Common myeloid progenitor, CD34-positive (primary cell): ENCODE results near the gene UPB1.
A peak's percentile ranks its signal among the peaks of the same experiment; 100 is the strongest.

Experiments
- CTCF ChIA-PET: fragments of 350-600 bp; sonication (Branson Sonifier 250); formaldehyde crosslinking; loops from one replicate; lab custom pipeline; 2021; ENCODE audit warnings: antibody characterized with exemption; lab: Charles Lee
- POLR2A ChIA-PET: fragments of 350-600 bp; sonication (Branson Sonifier 250); formaldehyde crosslinking; loops from one replicate; lab custom pipeline; 2021; ENCODE audit warnings: antibody characterized with exemption; lab: Charles Lee
- DNase-seq, 3 donors: peaks; one replicate each; pipeline versions ENCODE4 v3.0.0 to v3.0.0-alpha.2; 2013
- H3K27ac ChIP-seq, 2 experiments: 1 replicate in 1 of 2; 2 replicates in 1 of 2; pipeline ENCODE4 v1.7.0; 2013; ENCODE audit warnings: inconsistent platforms in 2 of 2, low read length in 2 of 2, mild to moderate bottlenecking in 2 of 2, low read depth in 1 of 2, moderate library complexity in 1 of 2; ENCODE audit not compliant: severe bottlenecking in 2 of 2, insufficient read depth in 1 of 2, poor library complexity in 1 of 2
- H3K27me3 ChIP-seq, 5 experiments: replicated peaks in 2 of 5; 1 replicate in 3 of 5; 2 replicates in 2 of 5; pipeline versions ENCODE4 v1.6.1 to v1.7.0; 2013; ENCODE audit warnings: low read length in 4 of 5, mild to moderate bottlenecking in 2 of 5, moderate library complexity in 2 of 5, inconsistent platforms in 1 of 5; ENCODE audit not compliant: insufficient read depth in 5 of 5, control insufficient read depth in 4 of 5
- H3K36me3 ChIP-seq, 4 experiments: 1 replicate in 2 of 4; 2 replicates in 2 of 4; pipeline versions ENCODE4 v1.6.1 to v1.7.0; 2013; ENCODE audit warnings: low read length in 3 of 4, control low read depth in 1 of 4, mild to moderate bottlenecking in 1 of 4; ENCODE audit not compliant: control insufficient read depth in 4 of 4, insufficient read depth in 4 of 4
- H3K4me1 ChIP-seq, 4 experiments: 1 replicate in 3 of 4; 2 replicates in 1 of 4; pipeline versions ENCODE4 v1.6.1 to v1.7.1; 2013; ENCODE audit warnings: low read length in 3 of 4, mild to moderate bottlenecking in 3 of 4, control low read depth in 1 of 4, inconsistent platforms in 1 of 4, moderate library complexity in 1 of 4; ENCODE audit not compliant: control insufficient read depth in 4 of 4, insufficient read depth in 4 of 4; ENCODE audit errors: control extremely low read depth in 1 of 4
- H3K4me3 ChIP-seq, 7 experiments: 1 replicate in 4 of 7; 2 replicates in 3 of 7; pipeline versions ENCODE4 v1.5.1 to v1.7.0; 2013; ENCODE audit warnings: mild to moderate bottlenecking in 7 of 7, low read length in 6 of 7, moderate library complexity in 6 of 7, inconsistent platforms in 2 of 7, low read depth in 2 of 7, control low read depth in 1 of 7; ENCODE audit not compliant: insufficient read depth in 4 of 7, control insufficient read depth in 1 of 7; ENCODE audit errors: extremely low read depth in 1 of 7
- H3K9me3 ChIP-seq, 5 experiments: 1 replicate in 4 of 5; 2 replicates in 1 of 5; pipeline versions ENCODE4 v1.6.1 to v1.7.1; 2013; ENCODE audit warnings: low read length in 4 of 5, mild to moderate bottlenecking in 2 of 5, inconsistent platforms in 1 of 5, low read depth in 1 of 5, moderate library complexity in 1 of 5; ENCODE audit not compliant: control insufficient read depth in 4 of 5, insufficient read depth in 2 of 5; ENCODE audit errors: control extremely low read depth in 1 of 5
- WGBS: methylation state at CpG from one replicate; pipeline ENCODE4 v1.1.5; 2013; ENCODE audit not compliant: insufficient coverage; 5-methylcytosine and 5-hydroxymethylcytosine counted together

Gene UPB1

DNA sequence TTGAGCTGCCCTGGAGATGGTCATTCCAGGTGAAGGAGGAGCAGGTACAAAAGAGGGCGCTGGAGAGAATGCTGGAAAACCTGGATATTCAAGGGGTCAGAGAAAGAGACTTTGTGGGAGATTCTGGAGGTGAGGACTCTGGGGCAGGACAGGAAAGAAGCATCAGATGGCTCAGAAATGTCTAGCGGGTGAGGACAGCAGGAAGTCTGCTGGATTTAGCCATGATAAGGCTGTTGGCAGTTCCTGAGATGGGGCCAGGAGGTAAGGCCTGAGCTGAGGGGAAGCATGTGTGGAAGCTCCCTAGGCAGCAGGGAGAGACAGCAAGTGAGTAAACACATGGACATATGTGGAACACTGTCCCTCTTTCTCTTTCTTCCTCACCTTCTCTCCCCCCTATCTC, 1.5 kb downstream of the UPB1 start:
- CTCF ChIA-PET = interaction anchor here (0.6 to 2.9 kb wide), 8 partner anchors 11 to 105 kb away, joined by 3 to 13 read pairs (median 3); partner anchors contain the start of gene ADORA2A
- Histone ChIP-seq H3K27me3 (peaks cover 0 to 32% (median 18%) of the 10 kb centered on the region in 5 experiments), H3K9me3 (peaks cover 0 to 10% (median 0%) of the 10 kb centered on the region in 5 experiments), H3K36me3 (no peaks in the 10 kb centered on the region), H3K4me3 (no peak overlapping the region), H3K4me1 (peaks cover 6 to 31% (median 21%) of the 10 kb centered on the region in 4 experiments), H3K27ac (no peak overlapping the region)
- no peak for DNase-seq
- POLR2A ChIA-PET = interaction anchor here (0.6 kb wide), 1 partner anchor 16 kb away, joined by 3 read pairs; no protein-coding TSS in a partner anchor
- 83% methylated on average over 2 of the region's 2 CpGs for WGBS

DNA sequence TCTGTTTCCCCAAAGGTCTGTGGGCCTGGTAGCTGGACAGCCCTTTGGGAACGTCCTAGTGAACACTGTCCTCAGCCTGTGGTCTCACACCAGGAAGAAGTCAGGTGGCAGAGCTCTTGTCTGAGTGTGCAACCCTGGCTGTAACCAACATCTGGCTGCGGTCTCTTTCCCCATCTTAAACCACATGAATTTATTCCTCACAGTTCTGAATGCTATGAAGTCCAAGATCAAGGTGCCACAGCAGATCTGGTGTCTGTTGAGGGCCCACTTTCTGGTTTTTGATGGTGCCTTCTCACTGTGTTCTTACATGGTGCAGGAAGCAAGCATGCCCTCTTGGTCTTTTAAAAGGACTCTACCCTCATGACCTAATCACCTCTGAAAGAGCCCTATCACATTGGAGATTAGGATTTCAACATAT, 2.7 kb downstream of the UPB1 start:
- Histone ChIP-seq H3K36me3 (no peaks in the 10 kb centered on the region), H3K4me1 (peaks cover 8 to 36% (median 23%) of the 10 kb centered on the region in 4 experiments), H3K27me3 (peaks cover 0 to 29% (median 17%) of the 10 kb centered on the region in 5 experiments), H3K4me3 (no peak overlapping the region), H3K27ac (no peak overlapping the region), H3K9me3 (peaks cover 0 to 10% (median 0%) of the 10 kb centered on the region in 5 experiments)
- ChIA-PET POLR2A (interaction anchor here (0.5 to 1.1 kb wide), 2 partner anchors 76 to 209 kb away, joined by 3 read pairs; no protein-coding TSS in a partner anchor), CTCF (interaction anchor here (1.0 to 2.9 kb wide), 7 partner anchors 10 to 76 kb away, joined by 3 to 13 read pairs (median 7); partner anchors contain the start of gene ADORA2A)
- peak in 2 of 3 donors; percentile 65 to 79 for DNase-seq
- whole genome bisulfite sequencing = 37% methylated on average over 2 of the region's 2 CpGs

DNA sequence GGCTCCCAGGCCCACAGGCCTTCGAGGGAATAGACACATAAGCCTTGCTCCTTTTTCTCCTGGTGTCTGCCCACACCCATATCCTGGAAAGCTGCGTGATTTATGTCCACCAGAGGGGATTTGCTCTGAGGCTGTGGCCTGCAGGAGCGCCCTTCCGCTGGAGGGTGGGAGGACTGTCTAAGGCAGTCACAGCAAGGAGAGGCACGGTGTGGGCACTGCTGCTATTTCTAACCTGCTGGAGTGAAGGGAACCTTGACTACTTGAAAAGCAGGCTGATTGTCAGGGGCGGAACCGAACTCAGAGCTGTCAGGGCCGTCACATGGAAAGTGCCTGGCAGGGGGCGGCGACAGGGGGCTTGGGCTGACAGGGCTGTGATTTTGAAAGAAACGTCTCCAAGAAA, 3.7 kb downstream of the UPB1 start:
- H3K4me1 ChIP-seq = peaks cover 12 to 45% (median 31%) of the 10 kb centered on the region in 4 experiments
- no peak overlapping the region for H3K27ac ChIP-seq
- no peak for DNase-seq
- H3K9me3 ChIP-seq = peaks cover 0 to 10% (median 0%) of the 10 kb centered on the region in 5 experiments
- 97% methylated on average over 8 of the region's 11 CpGs for WGBS
- H3K27me3 ChIP-seq = peaks cover 0 to 22% (median 11%) of the 10 kb centered on the region in 5 experiments
- H3K4me3 ChIP-seq = no peak overlapping the region
- ChIA-PET POLR2A (interaction anchor here (1.1 kb wide), 1 partner anchor 77 kb away, joined by 3 read pairs; no protein-coding TSS in a partner anchor), CTCF (interaction anchor here (1.0 to 2.9 kb wide), 7 partner anchors 16 to 77 kb away, joined by 4 to 13 read pairs (median 7); partner anchors contain the start of gene ADORA2A)
- H3K36me3 ChIP-seq = no peaks in the 10 kb centered on the region

DNA sequence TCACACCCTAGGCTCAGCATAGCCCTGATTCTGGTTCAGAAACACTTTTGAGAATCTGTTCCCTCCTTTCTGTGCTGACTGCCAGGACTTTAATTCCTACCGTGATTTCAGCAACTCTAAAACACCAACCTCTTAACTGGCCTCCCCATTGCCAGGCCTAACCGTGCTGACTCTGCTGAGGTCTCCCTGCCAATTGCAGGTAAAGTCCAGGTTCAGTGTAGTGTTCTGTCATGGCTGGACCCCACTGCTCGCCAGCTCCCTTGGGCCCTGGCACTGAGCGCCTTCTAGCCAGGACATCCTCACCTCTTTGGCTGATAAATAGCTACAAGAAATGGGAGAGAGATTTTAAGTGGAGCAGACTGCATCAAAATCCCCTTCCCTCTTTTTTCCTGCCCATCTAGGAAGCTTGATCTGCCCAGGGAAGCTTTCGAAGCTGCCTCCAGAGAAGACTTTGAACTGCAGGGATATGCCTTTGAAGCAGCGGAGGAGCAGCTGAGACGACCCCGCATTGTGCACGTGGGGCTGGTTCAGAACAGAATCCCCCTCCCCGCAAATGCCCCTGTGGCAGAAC, 4.7 kb downstream of the UPB1 start:
- Histone ChIP-seq H3K27ac (no peak overlapping the region), H3K36me3 (no peaks in the 10 kb centered on the region), H3K9me3 (peaks cover 0 to 7% (median 0%) of the 10 kb centered on the region in 5 experiments), H3K27me3 (peaks cover 0 to 12% (median 4%) of the 10 kb centered on the region in 5 experiments), H3K4me3 (no peak overlapping the region), H3K4me1 (peaks cover 18 to 47% (median 34%) of the 10 kb centered on the region in 4 experiments)
- no peak for DNase-seq
- ChIA-PET POLR2A (no interaction called here), CTCF (interaction anchor here (0.6 to 1.5 kb wide), 4 partner anchors 13 to 309 kb away, joined by 3 to 6 read pairs (median 3); no protein-coding TSS in a partner anchor)
- 96% methylated on average over 10 of the region's 10 CpGs for WGBS

DNA sequence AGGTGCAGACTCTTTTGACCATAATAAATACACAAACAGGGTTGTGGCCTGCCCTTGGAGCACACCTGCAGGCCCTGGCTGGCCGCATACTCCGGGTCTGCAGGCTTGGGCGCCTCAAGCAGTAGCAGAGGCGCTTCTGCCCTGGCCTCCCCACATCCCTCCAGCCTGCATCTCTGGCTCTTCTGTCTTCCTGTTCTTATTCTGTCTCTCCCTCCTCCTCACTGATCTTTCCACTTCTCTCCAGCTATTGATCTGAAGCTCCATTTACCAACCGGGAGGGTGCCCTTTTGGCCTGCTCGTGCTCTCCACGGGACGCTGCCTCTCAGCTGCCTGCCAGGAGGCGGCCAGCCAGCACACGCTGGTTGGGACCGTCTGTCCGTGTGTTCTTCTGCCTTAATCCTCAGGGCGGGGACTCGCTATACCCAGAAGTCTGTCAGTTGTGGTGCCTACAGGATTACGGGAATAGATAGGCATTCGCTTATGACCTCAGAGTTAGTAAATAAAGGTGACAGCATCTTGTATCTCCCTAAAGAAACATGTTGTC, 5.2 kb downstream of the UPB1 start:
- WGBS = 96% methylated on average over 16 of the region's 16 CpGs
- DNase-seq = no peak
- no peak overlapping the region for H3K27ac ChIP-seq
- no peak overlapping the region for H3K4me3 ChIP-seq
- POLR2A ChIA-PET = no interaction called here
- CTCF ChIA-PET = interaction anchor here (0.6 to 1.5 kb wide), 7 partner anchors 14 to 310 kb away, joined by 3 to 6 read pairs (median 3); no protein-coding TSS in a partner anchor
- peaks cover 0 to 6% (median 1%) of the 10 kb centered on the region in 5 experiments for H3K27me3 ChIP-seq
- H3K4me1 ChIP-seq = peaks cover 18 to 50% (median 38%) of the 10 kb centered on the region in 4 experiments
- H3K36me3 ChIP-seq = no peaks in the 10 kb centered on the region
- peaks cover 0 to 1% (median 0%) of the 10 kb centered on the region in 5 experiments for H3K9me3 ChIP-seq

DNA sequence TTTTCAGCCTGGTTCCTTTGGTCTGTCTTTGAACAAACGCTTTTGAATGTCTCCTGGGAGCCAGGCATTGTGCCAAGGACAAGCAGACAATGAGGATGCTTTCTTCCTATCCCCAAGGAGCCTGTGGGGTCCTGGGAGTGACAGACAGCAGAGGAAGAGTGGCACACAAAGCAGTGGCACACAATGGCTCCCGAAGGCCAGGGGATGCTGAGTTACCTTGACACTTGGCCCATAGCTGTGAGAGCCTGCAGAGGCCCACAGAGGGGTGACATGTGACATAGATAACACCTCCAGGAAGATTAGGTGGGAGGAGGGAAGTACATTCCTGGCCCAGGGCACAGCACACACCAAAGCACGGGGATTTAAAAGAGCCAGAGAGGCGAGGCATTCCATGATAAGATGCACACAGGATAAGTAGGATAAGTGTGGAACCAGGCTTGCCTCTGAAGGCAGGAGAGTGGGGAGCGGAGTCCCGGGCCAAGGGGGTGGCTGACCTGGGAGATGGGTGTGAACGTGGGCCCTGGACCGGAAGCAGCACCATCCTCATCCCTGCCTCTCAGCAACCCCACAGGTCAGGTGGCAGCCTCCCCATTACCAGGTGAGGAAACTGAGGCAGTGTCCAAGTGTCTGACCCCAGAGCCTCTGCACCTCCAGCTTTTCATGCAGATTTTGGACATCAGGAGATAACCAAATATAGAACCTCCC, 6.3 kb downstream of the UPB1 start:
- Histone ChIP-seq H3K9me3 (no peaks in the 10 kb centered on the region), H3K27me3 (no peaks in the 10 kb centered on the region), H3K4me1 (peaks cover 18 to 54% (median 42%) of the 10 kb centered on the region in 4 experiments), H3K27ac (no peak overlapping the region), H3K4me3 (no peak overlapping the region), H3K36me3 (no peaks in the 10 kb centered on the region)
- ChIA-PET POLR2A (no interaction called here), CTCF (interaction anchor here (0.9 to 3.3 kb wide), 13 partner anchors 8 to 311 kb away, joined by 3 to 18 read pairs (median 4); no protein-coding TSS in a partner anchor)
- DNase-seq = no peak
- 98% methylated on average over 5 of the region's 8 CpGs for WGBS
